Karpas-422 (cell line): ENCODE measurements around the gene ALK. TPM values are rescaled to one million over a fixed set of nuclear protein-coding genes. Genes with fewer than 3 reads are reported as not detected.
A peak's percentile ranks its signal among the peaks of the same experiment; 100 is the strongest.

Source experiments
- DNase-seq: peaks from one replicate; pipeline ENCODE4 v3.0.0-alpha.2; 2015
- H2AFZ ChIP-seq: fragments of 200-600 bp; sonication (generic); 2 replicates; pipeline ENCODE4 v1.6.1; 2014; ENCODE audit warnings: antibody characterized with exemption, low read length, mixed read lengths
- H3K27ac ChIP-seq: fragments of 200-600 bp; sonication (generic); 2 replicates; pipeline ENCODE4 v1.5.1; 2014; ENCODE audit warnings: mild to moderate bottlenecking, low read length, moderate library complexity
- H3K27me3 ChIP-seq: fragments of 200-600 bp; sonication (generic); 2 replicates; pipeline ENCODE4 v1.6.1; 2014; ENCODE audit warnings: low read length, mixed read lengths
- H3K36me3 ChIP-seq: fragments of 200-600 bp; sonication (generic); 2 replicates; pipeline ENCODE4 v1.6.1; 2014; ENCODE audit warnings: low read length, mixed read lengths; ENCODE audit not compliant: insufficient read depth
- H3K4me1 ChIP-seq: fragments of 200-600 bp; sonication (generic); 2 replicates; pipeline ENCODE4 v1.6.1; 2014; ENCODE audit warnings: mild to moderate bottlenecking, low read length, mixed read lengths
- H3K4me2 ChIP-seq: fragments of 200-600 bp; sonication (generic); 2 replicates; pipeline ENCODE4 v1.6.1; 2014; ENCODE audit warnings: low read length, low read depth, mild to moderate bottlenecking; ENCODE audit not compliant: poor library complexity, severe bottlenecking
- H3K4me3 ChIP-seq: fragments of 200-600 bp; sonication (generic); 2 replicates; pipeline ENCODE4 v1.5.1; 2014; ENCODE audit warnings: mild to moderate bottlenecking, antibody characterized with exemption, low read length, mixed read lengths
- H3K79me2 ChIP-seq: fragments of 200-600 bp; sonication (generic); 2 replicates; pipeline ENCODE4 v1.6.1; 2014; ENCODE audit warnings: mild to moderate bottlenecking, low read length, mixed read lengths
- H3K9ac ChIP-seq: fragments of 200-600 bp; sonication (generic); 2 replicates; pipeline ENCODE4 v1.6.0; 2014; ENCODE audit warnings: low read length
- H3K9me2 ChIP-seq: fragments of 200-600 bp; sonication (generic), shearing (Covaris generic); replicated peaks from 2 replicates; pipeline ENCODE4 v1.6.0; 2014; ENCODE audit warnings: mild to moderate bottlenecking, low read length, moderate library complexity; ENCODE audit not compliant: insufficient read depth
- H3K9me3 ChIP-seq: fragments of 300-700, 200-600 bp; sonication (generic); 2 replicates; pipeline ENCODE4 v1.6.1; 2014; ENCODE audit warnings: low read length, mixed read lengths
- H4K20me1 ChIP-seq: fragments of 200-600 bp; sonication (generic); 2 replicates; pipeline ENCODE4 v1.6.1; 2014; ENCODE audit warnings: mild to moderate bottlenecking, antibody characterized with exemption, low read length, low read depth; ENCODE audit not compliant: insufficient read depth
- total RNA-seq: library from RNA; depleted of rRNA; stranded (reverse); fragments of >200 nt; shearing (Covaris generic); gene quantifications from 2 replicates; pipeline ENCODE4 v1.2.3, GENCODE V29; 2014; ENCODE audit warnings: low replicate concordance

The ALK gene
- total RNA-seq, 1 experiment from 2014 or later: not detected

GRCh38 chr2:29420464-29420863 is 500.9 kb downstream of the ALK start:
- no peaks in the 10 kb centered on the region for H3K27me3 ChIP-seq
- H3K36me3 ChIP-seq: no peaks in the 10 kb centered on the region
- no peak overlapping the region for H3K27ac ChIP-seq
- no peaks in the 10 kb centered on the region for H4K20me1 ChIP-seq
- H3K9me2 ChIP-seq: no peaks in the 10 kb centered on the region
- DNase-seq: no peak
- no peaks in the 10 kb centered on the region for H3K79me2 ChIP-seq
- no peak overlapping the region for H3K4me2 ChIP-seq
- H3K4me3 ChIP-seq: no peak overlapping the region
- H3K4me1 ChIP-seq: no peaks in the 10 kb centered on the region
- H3K9ac ChIP-seq: no peak overlapping the region
- no peaks in the 10 kb centered on the region for H3K9me3 ChIP-seq
- no peak overlapping the region for H2AFZ ChIP-seq

GRCh38 chr2:29417630-29418029 is 503.8 kb downstream of the ALK start:
- Histone ChIP-seq H3K9ac (no peak overlapping the region), H3K4me2 (no peak overlapping the region), H3K79me2 (no peaks in the 10 kb centered on the region)

GRCh38 chr2:29412197-29412925 is 509.0 kb downstream of the ALK start:
- Histone ChIP-seq H3K79me2 (no peaks in the 10 kb centered on the region), H3K4me1 (no peaks in the 10 kb centered on the region), H3K4me2 (no peak overlapping the region), H3K36me3 (no peaks in the 10 kb centered on the region), H3K4me3 (no peak overlapping the region), H4K20me1 (no peaks in the 10 kb centered on the region), H3K27ac (no peak overlapping the region), H3K9me3 (no peaks in the 10 kb centered on the region), H3K9me2 (no peaks in the 10 kb centered on the region), H3K9ac (no peak overlapping the region), H3K27me3 (no peaks in the 10 kb centered on the region), H2AFZ (no peak overlapping the region)
- DNase-seq: no peak

More at GRCh38 chr2:29417630-29418029, 503.8 kb downstream of the ALK start:
- no peaks in the 10 kb centered on the region for H3K9me3 ChIP-seq
- H3K27me3 ChIP-seq: no peaks in the 10 kb centered on the region
- H4K20me1 ChIP-seq: no peaks in the 10 kb centered on the region
- H3K36me3 ChIP-seq: no peaks in the 10 kb centered on the region
- no peak overlapping the region for H3K27ac ChIP-seq
- DNase-seq: no peak
- H3K4me1 ChIP-seq: no peaks in the 10 kb centered on the region
- no peaks in the 10 kb centered on the region for H3K9me2 ChIP-seq
- no peak overlapping the region for H3K4me3 ChIP-seq
- no peak overlapping the region for H2AFZ ChIP-seq

DNA sequence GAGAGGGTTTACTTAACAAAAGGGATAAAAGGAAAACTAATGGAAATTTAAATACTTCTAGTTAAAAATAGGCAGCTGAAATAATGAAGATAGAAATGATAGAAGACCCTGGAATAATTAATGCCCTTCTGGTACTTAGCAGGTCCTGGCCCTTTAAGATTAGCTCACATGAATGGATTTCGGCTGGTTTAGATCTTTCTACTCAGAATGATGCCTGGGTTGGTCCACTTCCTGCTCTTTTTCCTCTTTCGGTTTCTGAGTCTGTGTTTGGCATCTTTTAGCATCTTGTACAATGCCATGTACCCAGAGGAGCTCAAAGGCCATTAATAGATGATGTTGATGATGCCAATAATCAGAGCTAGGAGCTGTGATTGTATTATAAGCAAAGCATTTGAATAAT is 515.7 kb downstream of the ALK start:
- no peaks in the 10 kb centered on the region for H3K4me1 ChIP-seq
- H3K9ac ChIP-seq: no peak overlapping the region
- no peak overlapping the region for H3K4me2 ChIP-seq
- H3K79me2 ChIP-seq: no peaks in the 10 kb centered on the region
- H3K9me2 ChIP-seq: no peaks in the 10 kb centered on the region
- peak; percentile 44 for DNase-seq
- no peak overlapping the region for H2AFZ ChIP-seq
- H3K9me3 ChIP-seq: no peaks in the 10 kb centered on the region
- H3K36me3 ChIP-seq: no peaks in the 10 kb centered on the region
- no peaks in the 10 kb centered on the region for H4K20me1 ChIP-seq
- H3K27me3 ChIP-seq: no peaks in the 10 kb centered on the region
- H3K27ac ChIP-seq: no peak overlapping the region
- no peak overlapping the region for H3K4me3 ChIP-seq

DNA sequence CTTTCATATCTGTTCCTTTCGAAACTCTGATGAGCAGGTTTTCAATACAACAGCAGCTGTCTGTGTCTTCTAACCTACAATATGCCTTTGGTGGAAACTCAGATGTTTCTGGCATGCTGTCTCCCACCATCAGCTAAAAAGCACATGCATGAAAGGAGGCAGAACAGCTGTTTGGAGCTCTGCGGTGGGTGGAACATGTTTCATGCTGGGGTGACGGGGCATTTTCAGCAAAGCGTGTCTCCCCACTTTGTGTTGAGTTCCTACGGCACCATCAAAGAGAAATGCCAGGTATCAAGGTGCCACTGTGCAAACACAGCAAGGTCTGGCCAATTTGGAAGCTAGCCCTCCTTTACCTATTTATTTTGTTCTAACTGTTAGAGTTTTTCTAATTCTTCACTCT is 516.1 kb downstream of the ALK start:
- no peak overlapping the region for H3K4me2 ChIP-seq
- no peak overlapping the region for H3K27ac ChIP-seq
- H3K4me1 ChIP-seq: no peaks in the 10 kb centered on the region
- H3K36me3 ChIP-seq: no peaks in the 10 kb centered on the region
- H3K79me2 ChIP-seq: no peaks in the 10 kb centered on the region
- no peak for DNase-seq
- no peaks in the 10 kb centered on the region for H3K9me3 ChIP-seq
- H2AFZ ChIP-seq: no peak overlapping the region
- no peak overlapping the region for H3K9ac ChIP-seq
- H3K4me3 ChIP-seq: no peak overlapping the region
- no peaks in the 10 kb centered on the region for H3K27me3 ChIP-seq
- no peaks in the 10 kb centered on the region for H3K9me2 ChIP-seq
- no peaks in the 10 kb centered on the region for H4K20me1 ChIP-seq

- H3K9me3 ChIP-seq: no peaks in the 10 kb centered on the region
- no peaks in the 10 kb centered on the region for H3K27me3 ChIP-seq
- no peak overlapping the region for H2AFZ ChIP-seq
- H3K4me3 ChIP-seq: no peak overlapping the region
- no peaks in the 10 kb centered on the region for H3K79me2 ChIP-seq
- H4K20me1 ChIP-seq: no peaks in the 10 kb centered on the region
- no peak overlapping the region for H3K27ac ChIP-seq
- no peaks in the 10 kb centered on the region for H3K36me3 ChIP-seq
- no peak overlapping the region for H3K4me2 ChIP-seq
- H3K9me2 ChIP-seq: no peaks in the 10 kb centered on the region
- H3K9ac ChIP-seq: no peak overlapping the region
- no peak for DNase-seq
- peaks cover 7% of the 10 kb centered on the region for H3K4me1 ChIP-seq
Measured at GRCh38 chr2:29401994-29402393, 519.4 kb downstream of the ALK start.

DNA sequence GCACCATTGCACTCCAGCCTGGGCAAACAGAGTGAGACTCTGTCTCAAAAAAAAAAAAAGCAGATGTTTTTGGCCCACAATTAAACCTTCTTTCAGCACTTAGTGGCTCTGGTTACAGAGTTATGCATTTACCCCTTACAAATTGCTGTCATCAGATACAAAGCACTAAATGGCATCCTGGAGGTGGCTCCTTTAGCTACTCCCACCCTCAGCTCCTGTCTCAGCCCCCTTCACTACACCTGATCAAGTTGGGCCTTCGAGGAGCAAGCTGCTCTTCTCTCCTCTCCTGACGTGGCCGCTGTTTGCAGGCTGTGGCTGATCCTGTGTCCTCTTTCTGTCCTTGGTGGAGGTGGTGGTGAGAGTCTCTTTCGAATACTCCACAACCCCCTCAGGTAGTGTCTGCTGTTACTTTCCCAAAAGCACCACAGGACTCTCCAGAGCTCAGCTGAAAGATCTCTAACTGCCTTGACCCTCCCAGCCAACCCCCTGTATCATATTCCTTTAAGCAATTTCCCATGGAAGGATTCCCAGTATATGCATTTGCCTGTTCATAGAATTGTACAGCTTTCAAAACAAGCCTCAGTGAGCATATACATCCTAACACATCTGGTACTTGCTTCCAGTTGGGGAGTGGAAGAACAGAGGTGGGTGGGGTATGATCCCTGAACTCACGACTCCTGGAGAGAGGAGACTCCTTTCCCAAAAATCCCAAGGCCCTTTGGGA is 520.3 kb downstream of the ALK start:
- Histone ChIP-seq H3K27ac (no peak overlapping the region), H3K79me2 (no peaks in the 10 kb centered on the region), H3K36me3 (no peaks in the 10 kb centered on the region), H3K4me1 (peaks cover 7% of the 10 kb centered on the region), H3K4me3 (no peak overlapping the region), H3K27me3 (no peaks in the 10 kb centered on the region), H2AFZ (no peak overlapping the region), H3K4me2 (no peak overlapping the region), H3K9ac (no peak overlapping the region), H3K9me2 (no peaks in the 10 kb centered on the region), H4K20me1 (no peaks in the 10 kb centered on the region), H3K9me3 (no peaks in the 10 kb centered on the region)
- DNase-seq: no peak

GRCh38 chr2:29398384-29399237 is 522.8 kb downstream of the ALK start:
- H3K4me2 ChIP-seq: no peak overlapping the region
- H3K27me3 ChIP-seq: no peaks in the 10 kb centered on the region
- H3K9me3 ChIP-seq: no peaks in the 10 kb centered on the region
- peaks cover 7% of the 10 kb centered on the region for H3K4me1 ChIP-seq
- H3K9ac ChIP-seq: no peak overlapping the region
- H3K4me3 ChIP-seq: no peak overlapping the region
- H3K27ac ChIP-seq: no peak overlapping the region
- H2AFZ ChIP-seq: no peak overlapping the region
- DNase-seq: no peak
- H3K9me2 ChIP-seq: no peaks in the 10 kb centered on the region
- H4K20me1 ChIP-seq: no peaks in the 10 kb centered on the region
- no peaks in the 10 kb centered on the region for H3K36me3 ChIP-seq
- no peaks in the 10 kb centered on the region for H3K79me2 ChIP-seq
